Kidney glomerular epithelial cell (primary cell): ENCODE data around the gene SPRR5.

ENCODE experiments used
- DNase-seq: peaks from one replicate; lab custom pipeline; 2025; lab: John Stamatoyannopoulos, UW

SPRR5 gene

GRCh38 chr1:152983234-152983633 lies 36.2 kb downstream of the SPRR5 start:
- no peak for DNase-seq

GRCh38 chr1:152983743-152984142 lies 36.7 kb downstream of the SPRR5 start, which contains the start of gene SPRR1A:
Gene SPRR1A (plus strand): TSS chr1:152984081. CDS start chr1:152985231, 1,150 bp downstream.
- no peak for DNase-seq

GRCh38 chr1:152986578-152986977 lies 39.6 kb downstream of the SPRR5 start:
- no peak for DNase-seq

- no peak for DNase-seq
Observed at GRCh38 chr1:152993186-152993585, 46.2 kb downstream of the SPRR5 start.

- DNase-seq, result no peak
Observed at GRCh38 chr1:152995842-152996241, 48.8 kb downstream of the SPRR5 start.

- DNase-seq, result no peak
Observed at GRCh38 chr1:152996633-152997400, 49.8 kb downstream of the SPRR5 start.

- DNase-seq, result no peak
Observed at GRCh38 chr1:152997901-152998300, 50.9 kb downstream of the SPRR5 start.

- DNase-seq, result no peak
Observed at GRCh38 chr1:152998476-152998875, 51.5 kb downstream of the SPRR5 start.
